Cardiac muscle cell (in vitro differentiated cells and primary cell): ENCODE results near the gene BCR. TPM values are rescaled to one million over a fixed set of nuclear protein-coding genes. Genes with fewer than 3 reads are reported as not detected.

Source experiments
- DNase-seq, 2 donors: peaks; one replicate each; pipeline versions ENCODE4 v3.0.0 to v3.0.0-alpha.2; 2010 to 2017; ENCODE audit warnings: low read depth in 1 of 2, low spot score in 1 of 2
- H3K27ac ChIP-seq: fragments of 200-600 bp; sonication (generic); 2 replicates; pipeline ENCODE4 v1.5.1; 2016
- H3K27me3 ChIP-seq: fragments of 200-600 bp; sonication (generic); 2 replicates; pipeline ENCODE4 v1.6.0; 2016; ENCODE audit warnings: control low read depth
- H3K36me3 ChIP-seq: fragments of 200-600 bp; sonication (generic); 2 replicates; pipeline ENCODE4 v1.5.1; 2016; ENCODE audit warnings: control low read depth
- H3K4me1 ChIP-seq: fragments of 200-600 bp; sonication (generic); 2 replicates; pipeline ENCODE4 v1.8.1; 2017; ENCODE audit warnings: low read depth, mild to moderate bottlenecking, mixed run types
- H3K4me3 ChIP-seq: fragments of 200-600 bp; sonication (generic); 2 replicates; pipeline ENCODE4 v1.5.1; 2016; ENCODE audit warnings: mild to moderate bottlenecking
- H3K9me3 ChIP-seq: fragments of 200-600 bp; sonication (generic); 2 replicates; pipeline ENCODE4 v1.5.1; 2017; ENCODE audit warnings: low read depth, mild to moderate bottlenecking, control low read depth
- CTCF ChIP-seq: IDR thresholded peaks from 2 replicates; pipeline ENCODE4 v1.5.1; 2012; ENCODE audit warnings: low read depth, mild to moderate bottlenecking, low read length
- polyA plus RNA-seq: library from polyadenylated mRNA; unstranded; fragments of >200 nt; fragmentation: Nextera tagmentation; extraction: Ambion mirVana; gene quantifications from 2 replicates; pipeline ENCODE4 v1.2.1, GENCODE V29; 2016
- total RNA-seq: library from RNA; depleted of rRNA; stranded (reverse); fragments of >200 nt; gene quantifications from 2 replicates; pipeline ENCODE4 v1.2.3, GENCODE V29; 2016

BCR gene
- total and polyA plus RNA-seq, 2 experiments from 2014 or later, result 30.9 to 53.1 TPM

- TF ChIP-seq CTCF, result no peak
- H3K27ac ChIP-seq, result no peak overlapping the region
These were observed 102.2 kb downstream of the BCR start for GRCh38 chr22:23282516-23282915.

GRCh38 chr22:23282986-23283385 is 102.7 kb downstream of the BCR start:
- Histone ChIP-seq H3K36me3 (peaks cover 15% of the 10 kb centered on the region), H3K27ac (no peak overlapping the region), H3K27me3 (no peaks in the 10 kb centered on the region), H3K9me3 (no peaks in the 10 kb centered on the region), H3K4me3 (no peak overlapping the region), H3K4me1 (no peaks in the 10 kb centered on the region)
- no peak for TF ChIP-seq CTCF
- DNase-seq, result no peak

More at GRCh38 chr22:23282516-23282915, 102.2 kb downstream of the BCR start:
- peaks cover 11% of the 10 kb centered on the region for H3K36me3 ChIP-seq
- H3K4me3 ChIP-seq, result no peak overlapping the region
- no peaks in the 10 kb centered on the region for H3K4me1 ChIP-seq
- no peaks in the 10 kb centered on the region for H3K9me3 ChIP-seq
- DNase-seq, result no peak
- H3K27me3 ChIP-seq, result no peaks in the 10 kb centered on the region

GRCh38 chr22:23283591-23284503 is 103.5 kb downstream of the BCR start:
- no peaks in the 10 kb centered on the region for H3K27me3 ChIP-seq

GRCh38 chr22:23284504-23285033 is 104.3 kb downstream of the BCR start:
- no peak overlapping the region for H3K4me3 ChIP-seq
- TF ChIP-seq CTCF, result no peak
- H3K36me3 ChIP-seq, result peaks cover 15% of the 10 kb centered on the region
- H3K27me3 ChIP-seq, result no peaks in the 10 kb centered on the region
- no peak overlapping the region for H3K27ac ChIP-seq
- H3K9me3 ChIP-seq, result no peaks in the 10 kb centered on the region
- no peaks in the 10 kb centered on the region for H3K4me1 ChIP-seq
- no peak for DNase-seq

More at GRCh38 chr22:23283591-23284503, 103.5 kb downstream of the BCR start:
- Histone ChIP-seq H3K4me1 (no peaks in the 10 kb centered on the region), H3K9me3 (no peaks in the 10 kb centered on the region), H3K36me3 (peaks cover 15% of the 10 kb centered on the region), H3K27ac (no peak overlapping the region), H3K4me3 (no peak overlapping the region)
- peak in 1 of 2 donors; percentile 65 for DNase-seq
- no peak for TF ChIP-seq CTCF

- H3K27ac ChIP-seq, result no peak overlapping the region
- no peak for DNase-seq
- peaks cover 20% of the 10 kb centered on the region for H3K36me3 ChIP-seq
- H3K4me1 ChIP-seq, result no peaks in the 10 kb centered on the region
- H3K4me3 ChIP-seq, result no peak overlapping the region
- no peak for TF ChIP-seq CTCF
- no peaks in the 10 kb centered on the region for H3K9me3 ChIP-seq
- no peaks in the 10 kb centered on the region for H3K27me3 ChIP-seq
These were observed 104.9 kb downstream of the BCR start for GRCh38 chr22:23285236-23285635.
